Measurements from ENCODE around the gene VPS13D. TPM values are rescaled to one million over a fixed set of nuclear protein-coding genes. Genes with fewer than 3 reads are reported as not detected.

The VPS13D gene
- polyA plus RNA-seq, 1 of the 3 experiments (the other 2 are of a cell fraction) = 15.0 TPM

DNA sequence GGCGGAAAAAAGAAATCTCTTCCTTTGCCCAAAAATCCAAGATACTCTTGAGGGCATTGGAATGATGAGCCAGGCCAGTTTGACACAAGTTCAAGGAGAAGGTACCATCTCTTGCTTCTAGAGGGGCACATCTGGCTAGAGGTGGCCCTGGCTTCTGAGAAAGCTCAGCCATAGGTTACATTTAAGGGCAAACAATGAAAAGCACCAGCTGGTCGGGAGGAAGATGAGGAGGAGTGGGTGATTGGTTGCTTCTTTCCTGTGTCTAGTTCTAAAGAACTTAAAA is 256.2 kb downstream of the VPS13D start (continued):
- TF ChIP-seq, protein P1, sequence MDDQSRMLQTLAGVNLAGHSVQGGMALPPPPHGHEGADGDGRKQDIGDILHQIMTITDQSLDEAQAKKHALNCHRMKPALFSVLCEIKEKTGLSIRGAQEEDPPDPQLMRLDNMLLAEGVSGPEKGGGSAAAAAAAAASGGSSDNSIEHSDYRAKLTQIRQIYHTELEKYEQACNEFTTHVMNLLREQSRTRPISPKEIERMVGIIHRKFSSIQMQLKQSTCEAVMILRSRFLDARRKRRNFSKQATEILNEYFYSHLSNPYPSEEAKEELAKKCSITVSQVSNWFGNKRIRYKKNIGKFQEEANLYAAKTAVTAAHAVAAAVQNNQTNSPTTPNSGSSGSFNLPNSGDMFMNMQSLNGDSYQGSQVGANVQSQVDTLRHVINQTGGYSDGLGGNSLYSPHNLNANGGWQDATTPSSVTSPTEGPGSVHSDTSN (IDR thresholded peaks at IDR 0.05) = no peak
- TF ChIP-seq ELF1 (IDR thresholded peaks at IDR 0.05) = no peak
- TF ChIP-seq, protein P2, sequence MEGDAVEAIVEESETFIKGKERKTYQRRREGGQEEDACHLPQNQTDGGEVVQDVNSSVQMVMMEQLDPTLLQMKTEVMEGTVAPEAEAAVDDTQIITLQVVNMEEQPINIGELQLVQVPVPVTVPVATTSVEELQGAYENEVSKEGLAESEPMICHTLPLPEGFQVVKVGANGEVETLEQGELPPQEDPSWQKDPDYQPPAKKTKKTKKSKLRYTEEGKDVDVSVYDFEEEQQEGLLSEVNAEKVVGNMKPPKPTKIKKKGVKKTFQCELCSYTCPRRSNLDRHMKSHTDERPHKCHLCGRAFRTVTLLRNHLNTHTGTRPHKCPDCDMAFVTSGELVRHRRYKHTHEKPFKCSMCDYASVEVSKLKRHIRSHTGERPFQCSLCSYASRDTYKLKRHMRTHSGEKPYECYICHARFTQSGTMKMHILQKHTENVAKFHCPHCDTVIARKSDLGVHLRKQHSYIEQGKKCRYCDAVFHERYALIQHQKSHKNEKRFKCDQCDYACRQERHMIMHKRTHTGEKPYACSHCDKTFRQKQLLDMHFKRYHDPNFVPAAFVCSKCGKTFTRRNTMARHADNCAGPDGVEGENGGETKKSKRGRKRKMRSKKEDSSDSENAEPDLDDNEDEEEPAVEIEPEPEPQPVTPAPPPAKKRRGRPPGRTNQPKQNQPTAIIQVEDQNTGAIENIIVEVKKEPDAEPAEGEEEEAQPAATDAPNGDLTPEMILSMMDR (IDR thresholded peaks at IDR 0.05) = no peak
- TF ChIP-seq RXRA (IDR thresholded peaks at IDR 0.05; ENCODE audit: borderline replicate concordance, low read depth) = no peak

DNA sequence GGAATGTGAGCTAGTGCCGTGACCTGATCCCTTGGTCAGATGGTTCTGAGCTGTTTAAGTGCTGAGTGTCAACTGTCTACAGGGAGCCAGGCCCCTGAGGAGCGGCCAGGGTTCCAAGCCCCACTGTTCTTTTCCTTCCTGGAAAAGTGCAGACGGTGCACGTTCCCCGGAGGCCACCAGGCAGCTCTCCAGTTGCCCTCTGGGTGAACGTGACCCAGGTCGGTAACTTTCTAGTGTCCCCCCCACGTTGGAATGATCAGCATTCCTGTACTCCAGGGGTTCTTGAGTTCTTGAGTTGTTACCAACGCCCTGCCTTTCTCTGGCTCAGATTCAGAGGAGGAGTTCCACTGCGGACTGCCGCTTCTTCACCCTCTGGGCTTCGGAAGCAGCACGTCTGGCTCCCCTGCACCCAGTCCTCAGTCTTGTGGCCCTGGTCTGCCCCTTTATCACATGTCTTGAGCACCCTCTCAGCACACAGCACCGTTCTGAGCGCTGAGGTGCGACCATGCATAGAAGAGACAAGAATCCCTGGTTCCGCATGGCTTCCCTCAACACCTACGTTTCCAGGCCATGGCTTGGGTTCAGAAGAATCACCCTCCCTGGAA is 256.7 kb downstream of the VPS13D start:
- Histone ChIP-seq H3K9ac (no peak overlapping the region), H3K4me3 (ENCODE audit: low read depth in 2 of 2, low read length in 1 of 2) (no peak overlapping the region), H3K9me2 (no peaks in the 10 kb centered on the region), H3K79me2 (ENCODE audit: insufficient read depth) (no peaks in the 10 kb centered on the region), H3K9me3 (no peaks in the 10 kb centered on the region), H2AFZ (ENCODE audit: low read depth) (no peak overlapping the region), H3F3A (replicated peaks; ENCODE audit: insufficient read depth) (peaks cover 10% of the 10 kb centered on the region), H3K27ac (ENCODE audit: low read depth in 2 of 2, low read length in 1 of 2) (no peak overlapping the region), H3K36me3 (replicated peaks in 1 of 2; ENCODE audit: control insufficient read depth in 1 of 2, insufficient read depth in 2 of 2, low read length in 1 of 2) (peaks cover 0 to 6% of the 10 kb centered on the region in 2 experiments), H4K20me1 (ENCODE audit: insufficient read depth) (no peaks in the 10 kb centered on the region), H3K4me2 (no peak overlapping the region), H3K27me3 (ENCODE audit: insufficient read depth) (no peaks in the 10 kb centered on the region), H3K4me1 (ENCODE audit: control insufficient read depth in 1 of 2, insufficient read depth in 2 of 2, low read depth in 1 of 2, low read length in 1 of 2) (peaks cover 4 to 30% of the 10 kb centered on the region in 2 experiments; a peak in 3 of 4 replicates)
- ChIA-PET CTCF (interaction anchor here (0.7 kb wide), 2 partner anchors 34 kb away, joined by 3 read pairs; no protein-coding TSS in a partner anchor), POLR2A (no interaction called here)
- WGBS (ENCODE audit: low lambda C conversion rate) = 90% methylated on average over 8 of the region's 18 CpGs
- TF ChIP-seq YY1 (IDR thresholded peaks at IDR 0.05; ENCODE audit: low read depth) (no peak), ELF1 (IDR thresholded peaks at IDR 0.05) (no peak), GABPA (IDR thresholded peaks at IDR 0.05; ENCODE audit: low read depth) (no peak), RFX5 (IDR thresholded peaks at IDR 0.05; ENCODE audit: low read length) (no peak), EZH2phosphoT487 (IDR thresholded peaks at IDR 0.05; ENCODE audit: borderline replicate concordance, low read depth) (no peak)
- TF ChIP-seq, protein P3, sequence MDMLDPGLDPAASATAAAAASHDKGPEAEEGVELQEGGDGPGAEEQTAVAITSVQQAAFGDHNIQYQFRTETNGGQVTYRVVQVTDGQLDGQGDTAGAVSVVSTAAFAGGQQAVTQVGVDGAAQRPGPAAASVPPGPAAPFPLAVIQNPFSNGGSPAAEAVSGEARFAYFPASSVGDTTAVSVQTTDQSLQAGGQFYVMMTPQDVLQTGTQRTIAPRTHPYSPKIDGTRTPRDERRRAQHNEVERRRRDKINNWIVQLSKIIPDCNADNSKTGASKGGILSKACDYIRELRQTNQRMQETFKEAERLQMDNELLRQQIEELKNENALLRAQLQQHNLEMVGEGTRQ (IDR thresholded peaks at IDR 0.05; ENCODE audit: borderline replicate concordance, low read depth, low read length) = no peak
- TF ChIP-seq, protein P4, sequence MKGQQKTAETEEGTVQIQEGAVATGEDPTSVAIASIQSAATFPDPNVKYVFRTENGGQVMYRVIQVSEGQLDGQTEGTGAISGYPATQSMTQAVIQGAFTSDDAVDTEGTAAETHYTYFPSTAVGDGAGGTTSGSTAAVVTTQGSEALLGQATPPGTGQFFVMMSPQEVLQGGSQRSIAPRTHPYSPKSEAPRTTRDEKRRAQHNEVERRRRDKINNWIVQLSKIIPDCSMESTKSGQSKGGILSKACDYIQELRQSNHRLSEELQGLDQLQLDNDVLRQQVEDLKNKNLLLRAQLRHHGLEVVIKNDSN (IDR thresholded peaks at IDR 0.05; ENCODE audit: borderline replicate concordance, low read depth) = no peak
- DNase-seq = no peak

DNA sequence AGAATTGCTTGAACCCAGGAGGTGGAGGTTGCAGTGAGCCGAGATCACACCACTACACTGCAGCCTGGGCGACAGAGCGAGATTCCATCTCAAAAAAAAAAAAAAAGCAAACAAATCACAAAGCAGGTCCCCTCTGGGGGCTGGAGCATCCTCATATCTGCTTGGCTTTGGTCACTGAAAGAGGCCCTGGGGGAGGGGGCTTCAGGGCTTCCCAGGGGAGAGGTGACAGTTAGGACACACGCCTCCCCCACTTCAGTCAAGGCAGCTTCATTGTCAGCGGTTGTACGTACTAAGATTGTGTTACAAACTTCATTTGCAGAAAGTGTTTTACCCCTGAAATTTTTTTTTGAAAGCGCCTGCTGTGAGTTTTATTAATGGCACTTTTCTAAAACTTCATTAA is 257.7 kb downstream of the VPS13D start:
- Histone ChIP-seq H3K9me2 (no peaks in the 10 kb centered on the region), H3F3A (replicated peaks; ENCODE audit: insufficient read depth) (peaks cover 10% of the 10 kb centered on the region), H3K36me3 (replicated peaks in 1 of 2; ENCODE audit: control insufficient read depth in 1 of 2, insufficient read depth in 2 of 2, low read length in 1 of 2) (peaks cover 0 to 6% of the 10 kb centered on the region in 2 experiments), H3K4me3 (ENCODE audit: low read depth in 2 of 2, low read length in 1 of 2) (no peak overlapping the region), H4K20me1 (ENCODE audit: insufficient read depth) (no peaks in the 10 kb centered on the region), H3K79me2 (ENCODE audit: insufficient read depth) (no peaks in the 10 kb centered on the region), H3K9me3 (no peaks in the 10 kb centered on the region), H3K4me2 (no peak overlapping the region), H3K27ac (ENCODE audit: low read depth in 2 of 2, low read length in 1 of 2) (no peak overlapping the region), H3K4me1 (ENCODE audit: control insufficient read depth in 1 of 2, insufficient read depth in 2 of 2, low read depth in 1 of 2, low read length in 1 of 2) (peaks cover 0 to 23% of the 10 kb centered on the region in 2 experiments; a peak in 2 of 4 replicates), H3K27me3 (ENCODE audit: insufficient read depth) (no peaks in the 10 kb centered on the region), H3K9ac (no peak overlapping the region), H2AFZ (ENCODE audit: low read depth) (no peak overlapping the region)
- WGBS (ENCODE audit: low lambda C conversion rate) = 95% methylated on average over 7 of the region's 7 CpGs
- ChIA-PET CTCF (no interaction called here), POLR2A (no interaction called here)
- DNase-seq = no peak
- TF ChIP-seq, protein P5, sequence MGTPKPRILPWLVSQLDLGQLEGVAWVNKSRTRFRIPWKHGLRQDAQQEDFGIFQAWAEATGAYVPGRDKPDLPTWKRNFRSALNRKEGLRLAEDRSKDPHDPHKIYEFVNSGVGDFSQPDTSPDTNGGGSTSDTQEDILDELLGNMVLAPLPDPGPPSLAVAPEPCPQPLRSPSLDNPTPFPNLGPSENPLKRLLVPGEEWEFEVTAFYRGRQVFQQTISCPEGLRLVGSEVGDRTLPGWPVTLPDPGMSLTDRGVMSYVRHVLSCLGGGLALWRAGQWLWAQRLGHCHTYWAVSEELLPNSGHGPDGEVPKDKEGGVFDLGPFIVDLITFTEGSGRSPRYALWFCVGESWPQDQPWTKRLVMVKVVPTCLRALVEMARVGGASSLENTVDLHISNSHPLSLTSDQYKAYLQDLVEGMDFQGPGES (IDR thresholded peaks at IDR 0.05; ENCODE audit: low read depth, low read length) = no peak
- no peak for TF ChIP-seq GATA2 (CRISPR knock-in tag; IDR thresholded peaks at IDR 0.05)
- no peak for TF ChIP-seq FOSL2 (IDR thresholded peaks at IDR 0.05; ENCODE audit: borderline replicate concordance, low read depth)
- no peak for TF ChIP-seq TEAD4 (IDR thresholded peaks at IDR 0.05; ENCODE audit: borderline replicate concordance, insufficient read depth)
- TF ChIP-seq RXRA (IDR thresholded peaks at IDR 0.05; ENCODE audit: borderline replicate concordance, low read depth) = no peak
- TF ChIP-seq, protein P1 (IDR thresholded peaks at IDR 0.05) = no peak
- TF ChIP-seq TCF12 (IDR thresholded peaks at IDR 0.05) = no peak
- no peak for TF ChIP-seq EP300 (IDR thresholded peaks at IDR 0.05; ENCODE audit: borderline replicate concordance in 1 of 2, low read depth in 1 of 2, low read length in 1 of 2)

All from SK-N-SH (cell line).